RWPE2 (cell line): ENCODE results near the gene TIMM23.
"Not testable (repeated sequence)": the region's sequence is repeated elsewhere in the genome, so short reads cannot be mapped to it uniquely, and the experiment has no call there.

Experiments
- ATAC-seq: fragments of 200-7000 bp; cut with Tn5 transposase; 3 replicates; pipeline ENCODE4 v1.9.1; 2021; ENCODE audit warnings: low read depth
- DNase-seq: peaks from one replicate; pipeline ENCODE4 v3.0.0-alpha.2; 2020; ENCODE audit warnings: low spot score
- H3K27ac ChIP-seq: fragments of 450-650 bp; 2 replicates; pipeline ENCODE4 v1.5.1; 2017; ENCODE audit warnings: mild to moderate bottlenecking; ENCODE audit not compliant: poor library complexity, severe bottlenecking
- H3K27me3 ChIP-seq: fragments of 250-450 bp; sonication (Bioruptor Pico); 2 replicates; pipeline ENCODE4 v1.5.1; 2021; ENCODE audit warnings: mild to moderate bottlenecking, moderate library complexity; ENCODE audit not compliant: insufficient read depth, poor library complexity, severe bottlenecking
- H3K36me3 ChIP-seq: fragments of 250-450 bp; sonication (Bioruptor Pico); 2 replicates; pipeline ENCODE4 v1.5.1; 2020; ENCODE audit warnings: low read depth, mild to moderate bottlenecking, moderate library complexity
- H3K4me1 ChIP-seq: fragments of 250-450 bp; sonication (Bioruptor Pico); 2 replicates; pipeline ENCODE4 v1.5.1; 2021; ENCODE audit warnings: mild to moderate bottlenecking, moderate library complexity; ENCODE audit not compliant: insufficient read depth, poor library complexity, severe bottlenecking
- H3K4me3 ChIP-seq: fragments of 250-450 bp; sonication (Bioruptor Pico); 2 replicates; pipeline ENCODE4 v1.5.1; 2021; ENCODE audit warnings: mild to moderate bottlenecking, moderate library complexity; ENCODE audit not compliant: severe bottlenecking
- H3K9me3 ChIP-seq: fragments of 250-450 bp; sonication (Bioruptor Pico); 2 replicates; pipeline ENCODE4 v1.5.1; 2021; ENCODE audit warnings: mild to moderate bottlenecking, moderate library complexity; ENCODE audit not compliant: severe bottlenecking

Gene TIMM23

GRCh38 chr10:45957928-45958327, 14.4 kb upstream of the TIMM23 start:
- not testable (repeated sequence) for DNase-seq, H3K27ac ChIP-seq, H3K9me3 ChIP-seq, H3K36me3 ChIP-seq, H3K27me3 ChIP-seq, H3K4me3 ChIP-seq, H3K4me1 ChIP-seq, ATAC-seq

- H3K4me1 ChIP-seq, ATAC-seq: not testable (repeated sequence)
Measured at GRCh38 chr10:45962686-45963452, 9.4 kb upstream of the TIMM23 start.

DNA sequence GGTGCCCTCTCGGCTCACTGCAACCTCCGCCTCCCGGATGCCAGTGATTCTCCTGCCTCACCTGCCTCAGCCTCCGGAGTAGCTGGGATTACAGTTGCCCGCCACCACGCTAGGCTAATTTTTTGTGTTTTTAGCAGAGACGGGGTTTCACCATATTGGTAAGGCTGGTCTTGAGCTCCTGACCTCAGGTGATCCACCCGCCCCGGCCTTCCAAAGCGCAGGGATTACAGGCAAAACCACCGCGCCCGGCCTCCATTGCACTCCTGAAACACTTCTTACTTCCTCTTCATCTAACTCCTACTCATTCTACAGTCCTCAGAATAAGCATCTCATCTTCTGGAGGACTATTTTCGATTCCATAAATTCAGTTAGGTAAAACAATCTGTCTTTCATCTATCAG, 1.3 kb upstream of the TIMM23 start:
- not testable (repeated sequence) for H3K27me3 ChIP-seq, DNase-seq, ATAC-seq, H3K36me3 ChIP-seq, H3K9me3 ChIP-seq, H3K4me1 ChIP-seq, H3K27ac ChIP-seq
- H3K4me3 ChIP-seq = peak overlapping the region; percentile 86

More at GRCh38 chr10:45962686-45963452, 9.4 kb upstream of the TIMM23 start:
- H3K4me3 ChIP-seq, H3K9me3 ChIP-seq, H3K27ac ChIP-seq, H3K36me3 ChIP-seq, H3K27me3 ChIP-seq, DNase-seq: not testable (repeated sequence)

- H3K27me3 ChIP-seq, H3K9me3 ChIP-seq, DNase-seq: not testable (repeated sequence)
Measured at GRCh38 chr10:45971742-45972105, 565 bp upstream of the TIMM23 start.

DNA sequence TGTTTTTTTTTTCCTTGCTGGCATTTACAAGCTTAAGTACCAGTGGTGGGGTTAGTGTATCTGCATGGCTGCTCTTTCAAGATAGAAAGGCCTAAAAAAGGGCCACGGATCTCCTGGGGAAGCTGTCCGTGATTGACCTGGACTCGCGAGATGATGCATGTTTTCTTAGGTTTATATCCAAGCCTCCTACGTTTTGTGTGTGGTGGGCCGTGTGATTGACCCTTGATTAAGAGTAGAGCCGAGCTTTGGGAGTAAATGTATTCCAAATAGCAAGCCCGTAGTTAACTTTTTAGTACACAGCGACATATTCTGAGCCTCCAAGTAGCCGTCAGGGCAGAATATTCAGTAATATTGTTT, 502 bp downstream of the TIMM23 start:
- H3K27ac ChIP-seq = peak overlapping the region; percentile 39
- H3K4me1 ChIP-seq, H3K27me3 ChIP-seq, DNase-seq, H3K36me3 ChIP-seq, H3K9me3 ChIP-seq: not testable (repeated sequence)
- peak; percentile 21; the same call in 1 of the 3 replicates for ATAC-seq
- peak overlapping the region; percentile 86 for H3K4me3 ChIP-seq

More at GRCh38 chr10:45971742-45972105, 565 bp upstream of the TIMM23 start:
- Histone ChIP-seq H3K27ac (peak overlapping the region; percentile 39), H3K4me3 (peak overlapping the region; percentile 86)
- peak; percentile 35 for ATAC-seq
- H3K4me1 ChIP-seq, H3K36me3 ChIP-seq: not testable (repeated sequence)

- not testable (repeated sequence) for DNase-seq, H3K27me3 ChIP-seq, H3K27ac ChIP-seq, H3K4me1 ChIP-seq, H3K4me3 ChIP-seq, H3K36me3 ChIP-seq, H3K9me3 ChIP-seq, ATAC-seq
Measured at GRCh38 chr10:45974041-45974440, 1.8 kb downstream of the TIMM23 start.

- H3K27me3 ChIP-seq, H3K9me3 ChIP-seq, DNase-seq, ATAC-seq, H3K4me3 ChIP-seq, H3K4me1 ChIP-seq, H3K27ac ChIP-seq: not testable (repeated sequence)
- H3K36me3 ChIP-seq = peaks cover 13% of the 10 kb centered on the region
Measured at GRCh38 chr10:45978554-45978953, 6.3 kb downstream of the TIMM23 start.

DNA sequence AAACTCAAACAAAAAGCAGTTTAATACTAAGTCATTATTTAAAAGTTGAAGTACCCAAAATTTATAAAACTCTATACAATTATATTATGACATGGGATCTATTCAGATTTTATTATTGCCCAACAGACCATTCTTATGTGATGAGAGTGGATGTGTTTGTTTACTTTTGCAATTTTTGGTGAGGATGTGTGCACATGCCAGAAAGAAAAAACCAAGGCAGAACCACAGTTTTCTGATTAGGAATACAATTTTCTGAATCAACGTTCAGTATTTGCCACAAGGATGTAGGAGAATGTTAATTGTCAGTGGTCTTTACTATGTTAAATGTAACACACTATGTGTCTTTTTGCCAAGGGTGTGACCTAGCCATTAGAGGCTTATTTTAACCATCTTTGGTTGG, 9.1 kb downstream of the TIMM23 start:
- not testable (repeated sequence) for DNase-seq, H3K27ac ChIP-seq, H3K4me1 ChIP-seq, H3K9me3 ChIP-seq, H3K4me3 ChIP-seq, H3K27me3 ChIP-seq
- peak; percentile 25; the same call in 1 of the 3 replicates for ATAC-seq
- H3K36me3 ChIP-seq = peaks cover 32% of the 10 kb centered on the region
